H1 (cell line): ENCODE measurements around the gene SRSF2. TPM values are rescaled to one million over a fixed set of nuclear protein-coding genes. Genes with fewer than 3 reads are reported as not detected.

Experiments used
- CTCF ChIA-PET: fragments of 300-600 bp; sonication (Branson Sonifier 250); formaldehyde crosslinking; loops from one replicate; lab custom pipeline; 2021; ENCODE audit not compliant: partially characterized antibody; lab: Charles Lee
- POLR2A ChIA-PET: fragments of 300-600 bp; sonication (Branson Sonifier 250); formaldehyde crosslinking; loops from one replicate; lab custom pipeline; 2021; ENCODE audit warnings: inconsistent platforms; ENCODE audit not compliant: partially characterized antibody; lab: Charles Lee
- DNase-seq, 2 experiments: peaks; one replicate each; pipeline versions ENCODE4 v3.0.0 to v3.0.0-alpha.2; 2010 to 2022; ENCODE audit warnings: low spot score in 2 of 2, low read depth in 1 of 2, mixed read lengths in 1 of 2
- FAIRE-seq: peaks from 2 replicates; lab custom pipeline; 2011; peaks lifted over from hg19 to GRCh38; lab: Jason Lieb, UNC
- H2AFZ ChIP-seq: 2 replicates; pipeline ENCODE4 v1.8.1; 2012; ENCODE audit warnings: low read length, inconsistent platforms
- H2AK5ac ChIP-seq: 2 replicates; pipeline ENCODE4 v1.6.1; 2013; ENCODE audit warnings: low read depth, low read length
- H2BK120ac ChIP-seq: replicated peaks from 2 replicates; pipeline ENCODE3; 2013; ENCODE audit warnings: low read depth, low read length, inconsistent platforms
- H2BK12ac ChIP-seq: 2 replicates; pipeline ENCODE4 v1.6.1; 2013; ENCODE audit warnings: low read depth, low read length
- H2BK15ac ChIP-seq: 2 replicates; pipeline ENCODE4 v1.6.1; 2013; ENCODE audit warnings: low read length
- H2BK20ac ChIP-seq: 2 replicates; pipeline ENCODE4 v1.6.1; 2013; ENCODE audit warnings: low read length
- H2BK5ac ChIP-seq: 2 replicates; pipeline ENCODE4 v1.6.1; 2013; ENCODE audit warnings: low read depth, low read length
- H3K14ac ChIP-seq: 2 replicates; pipeline ENCODE4 v1.6.1; 2013; ENCODE audit warnings: inconsistent platforms; ENCODE audit not compliant: insufficient read length
- H3K18ac ChIP-seq: 2 replicates; pipeline ENCODE4 v1.6.1; 2013; ENCODE audit warnings: low read length; ENCODE audit errors: extremely low read depth
- H3K23ac ChIP-seq: 2 replicates; pipeline ENCODE4 v1.6.1; 2013; ENCODE audit warnings: inconsistent platforms; ENCODE audit not compliant: insufficient read length
- H3K23me2 ChIP-seq: 2 replicates; pipeline ENCODE4 v1.6.1; 2013; ENCODE audit warnings: low read depth, low read length
- H3K27ac ChIP-seq: 2 replicates; pipeline ENCODE4 v1.6.1; 2011; ENCODE audit warnings: low read depth, low read length, inconsistent platforms
- H3K27me3 ChIP-seq, 4 experiments: replicated peaks in 1 of 4; 1 replicate in 1 of 4; 2 replicates in 3 of 4; pipeline versions ENCODE4 v1.6.1 to v1.8.1; 2011 to 2013; ENCODE audit warnings: low read length in 3 of 4, mild to moderate bottlenecking in 3 of 4, inconsistent platforms in 2 of 4, mixed read lengths in 2 of 4, moderate library complexity in 1 of 4; ENCODE audit not compliant: control insufficient read depth in 3 of 4, insufficient read depth in 3 of 4; ENCODE audit errors: extremely low read depth in 1 of 4
- H3K36me3 ChIP-seq, 4 experiments: 2 replicates each; pipeline versions ENCODE4 v1.6.1 to v1.8.1; 2011 to 2013; ENCODE audit warnings: mild to moderate bottlenecking in 4 of 4, low read length in 3 of 4, moderate library complexity in 2 of 4, control low read depth in 1 of 4, inconsistent platforms in 1 of 4; ENCODE audit not compliant: insufficient read depth in 4 of 4, control insufficient read depth in 2 of 4
- H3K4ac ChIP-seq: replicated peaks from 2 replicates; pipeline ENCODE3; 2013; ENCODE audit warnings: low read length, low read depth, mixed read lengths, inconsistent platforms; ENCODE audit not compliant: insufficient read length
- H3K4me1 ChIP-seq, 4 experiments: replicated peaks in 1 of 4; 1 replicate in 1 of 4; 2 replicates in 3 of 4; pipeline versions ENCODE4 v1.6.1 to v1.8.1; 2011 to 2013; ENCODE audit warnings: low read length in 3 of 4, inconsistent platforms in 2 of 4, mixed read lengths in 1 of 4; ENCODE audit not compliant: insufficient read depth in 4 of 4, control insufficient read depth in 3 of 4
- H3K4me2 ChIP-seq, 2 experiments: 2 replicates each; pipeline versions ENCODE4 v1.6.1 to v1.8.1; 2011 to 2013; ENCODE audit warnings: low read depth in 2 of 2, low read length in 2 of 2, control low read depth in 1 of 2, inconsistent platforms in 1 of 2, mild to moderate bottlenecking in 1 of 2; ENCODE audit not compliant: insufficient read depth in 1 of 2
- H3K4me3 ChIP-seq, 4 experiments: fragments of 200-600, 300-600 bp in 1 of 4; sonication (generic), shearing (Covaris generic), sonication (Bioruptor Twin) in 1 of 4; 2 replicates each; pipeline versions ENCODE4 v1.5.1 to v1.8.1; 2011 to 2016; ENCODE audit warnings: low read length in 4 of 4, low read depth in 3 of 4, control low read depth in 2 of 4, inconsistent platforms in 2 of 4, mild to moderate bottlenecking in 2 of 4, mixed read lengths in 1 of 4, moderate library complexity in 1 of 4; ENCODE audit not compliant: insufficient read depth in 2 of 4; ENCODE audit errors: extremely low read depth in 1 of 4
- H3K56ac ChIP-seq: replicated peaks from 2 replicates; pipeline ENCODE3; 2013; ENCODE audit warnings: low read depth, mild to moderate bottlenecking, mixed read lengths, low read length, inconsistent platforms; ENCODE audit not compliant: insufficient read length
- H3K79me1 ChIP-seq: 2 replicates; pipeline ENCODE4 v1.6.1; 2013; ENCODE audit warnings: low read depth, low read length, control low read depth
- H3K79me2 ChIP-seq, 2 experiments: 2 replicates each; pipeline versions ENCODE4 v1.6.1 to v1.8.1; 2012 to 2013; ENCODE audit warnings: low read length in 2 of 2, mild to moderate bottlenecking in 2 of 2, inconsistent platforms in 1 of 2; ENCODE audit not compliant: insufficient read depth in 2 of 2, control insufficient read depth in 1 of 2
- H3K9ac ChIP-seq, 4 experiments: replicated peaks in 1 of 4; 1 replicate in 1 of 4; 2 replicates in 3 of 4; pipeline versions ENCODE4 v1.6.1 to v1.8.1; 2011 to 2013; ENCODE audit warnings: low read depth in 3 of 4, low read length in 3 of 4, control low read depth in 2 of 4, mild to moderate bottlenecking in 2 of 4, moderate library complexity in 2 of 4, inconsistent platforms in 1 of 4; ENCODE audit errors: extremely low read depth in 1 of 4
- H3K9me3 ChIP-seq, 2 experiments: 2 replicates each; pipeline versions ENCODE4 v1.6.1 to v1.8.1; 2012 to 2013; ENCODE audit warnings: mild to moderate bottlenecking in 2 of 2, moderate library complexity in 2 of 2, control low read depth in 1 of 2, inconsistent platforms in 1 of 2, low read depth in 1 of 2, low read length in 1 of 2, mixed read lengths in 1 of 2; ENCODE audit not compliant: insufficient read depth in 2 of 2
- H4K20me1 ChIP-seq, 2 experiments: replicated peaks in 1 of 2; 2 replicates each; pipeline versions ENCODE3 to v1.8.1; 2011 to 2013; ENCODE audit warnings: inconsistent platforms in 2 of 2, low read length in 2 of 2, mild to moderate bottlenecking in 1 of 2; ENCODE audit not compliant: insufficient read depth in 2 of 2, control insufficient read depth in 1 of 2
- H4K5ac ChIP-seq: 2 replicates; pipeline ENCODE4 v1.6.1; 2013; ENCODE audit warnings: low read length, low read depth, mixed read lengths, inconsistent platforms; ENCODE audit not compliant: insufficient read length
- H4K8ac ChIP-seq: 2 replicates; pipeline ENCODE4 v1.8.0; 2013; ENCODE audit warnings: mild to moderate bottlenecking, moderate library complexity, low read length, inconsistent platforms; ENCODE audit not compliant: insufficient read depth; ENCODE audit errors: extremely low read depth
- H4K91ac ChIP-seq: replicated peaks from 2 replicates; pipeline ENCODE3; 2013; ENCODE audit warnings: low read length, mixed read lengths, inconsistent platforms; ENCODE audit not compliant: insufficient read length
- ASH2L ChIP-seq: fragments of 200-600, 300-600 bp; sonication (generic); IDR thresholded peaks from one replicate; pipeline ENCODE4 v1.7.1; 2017; ENCODE audit warnings: low read length
- BACH1 ChIP-seq: IDR thresholded peaks from 2 replicates; pipeline ENCODE4 v1.6.1; 2012; ENCODE audit warnings: low read length, improper control_type of control experiment
- CHD2 ChIP-seq: IDR thresholded peaks from 2 replicates; pipeline ENCODE4 v1.6.1; 2012; ENCODE audit warnings: low read length, improper control_type of control experiment
- GTF2F1 ChIP-seq: IDR thresholded peaks from 2 replicates; pipeline ENCODE4 v1.6.1; 2012; ENCODE audit warnings: low read depth, low read length, improper control_type of control experiment, borderline replicate concordance
- HDAC6 ChIP-seq: IDR thresholded peaks from one replicate; pipeline ENCODE4 v1.7.1; 2012; ENCODE audit warnings: low read depth, mild to moderate bottlenecking, inconsistent platforms, low read length, moderate library complexity
- JUND ChIP-seq: IDR thresholded peaks from 2 replicates; pipeline ENCODE4 v1.6.1; 2011; ENCODE audit warnings: mild to moderate bottlenecking, improper control_type of control experiment, low read length
- KDM4A ChIP-seq: IDR thresholded peaks from one replicate; pipeline ENCODE4 v1.7.1; 2012; ENCODE audit warnings: low read depth, mild to moderate bottlenecking, moderate library complexity, low read length, inconsistent platforms; ENCODE audit not compliant: severe bottlenecking
- NANOG ChIP-seq: IDR thresholded peaks from 2 replicates; pipeline ENCODE4 v1.6.1; 2011; ENCODE audit warnings: low read length, low read depth, mild to moderate bottlenecking, inconsistent platforms; ENCODE audit not compliant: insufficient read depth, poor library complexity, severe bottlenecking
- NRF1 ChIP-seq: IDR thresholded peaks from 2 replicates; pipeline ENCODE4 v1.6.1; 2011; ENCODE audit warnings: mild to moderate bottlenecking, low read depth, low read length, improper control_type of control experiment
- POLR2A ChIP-seq, 2 experiments: IDR thresholded peaks; 1 replicate in 1 of 2; 2 replicates in 1 of 2; pipeline ENCODE4 v1.6.1; 2011; ENCODE audit warnings: low read depth in 2 of 2, low read length in 2 of 2, mild to moderate bottlenecking in 2 of 2; ENCODE audit errors: control extremely low read depth in 1 of 2
- RXRA ChIP-seq: IDR thresholded peaks from 2 replicates; pipeline ENCODE4 v1.6.1; 2011; ENCODE audit warnings: low read depth, mild to moderate bottlenecking, low read length, moderate library complexity; ENCODE audit not compliant: insufficient read depth
- SRF ChIP-seq: IDR thresholded peaks from 2 replicates; pipeline ENCODE4 v1.6.1; 2011; ENCODE audit warnings: mild to moderate bottlenecking, low read depth, low read length, moderate library complexity
- WGBS, 2 experiments: shearing (Covaris generic) in 1 of 2; methylation state at CpG; one replicate each; pipeline versions ENCODE4 v1.1.6 to v1.1.7; 2013 to 2015; ENCODE audit warnings: low lambda C conversion rate in 2 of 2, mixed read lengths in 2 of 2, inconsistent platforms in 1 of 2, low coverage in 1 of 2, missing lambda C conversion rate in 1 of 2; ENCODE audit not compliant: insufficient replicate concordance in 2 of 2, insufficient coverage in 1 of 2, insufficient read length in 1 of 2; ENCODE audit errors: extremely low coverage in 1 of 2, missing lambda C conversion rate in 1 of 2; 5-methylcytosine and 5-hydroxymethylcytosine counted together
- polyA plus RNA-seq, 7 experiments: library from polyadenylated mRNA; depleted of rRNA in 3 of 7; stranded (reverse) in 5 of 7; unstranded in 2 of 7; fragments of >200 nt in 5 of 7; fragments of 200-250 nt in 2 of 7; gene quantifications; 1 replicate in 5 of 7; 2 replicates in 1 of 7; 4 replicates in 1 of 7; pipeline versions ENCODE4 v1.2.1 to v1.2.3, GENCODE V29; 2011 to 2013; ENCODE audit warnings: missing spikeins in 2 of 7, mixed read lengths in 2 of 7
- total RNA-seq: library from RNA; stranded (reverse); fragmentation: NEBNext Ultra II Directional; extraction: Animal tissue kit (Norgen Biotek cat#: 25700); gene quantifications from 2 replicates; pipeline ENCODE4 v1.2.1, GENCODE V29; 2021
- TF ChIP-seq, protein P1 (sequence below): IDR thresholded peaks from 2 replicates; pipeline ENCODE4 v1.6.1; 2012; ENCODE audit warnings: low read length, inconsistent platforms

SRSF2 gene
- total and polyA plus RNA-seq, 2 of the 8 experiments (the other 6 are each of a cell fraction or from before 2014, with no cell fraction given), result 397 to 401 TPM

- Histone ChIP-seq H3K79me1 (no peaks in the 10 kb centered on the region), H3K4me1 (no peaks in the 10 kb centered on the region), H3K56ac (no peak overlapping the region), H4K91ac (no peak overlapping the region), H3K79me2 (no peaks in the 10 kb centered on the region), H3K9ac (no peak overlapping the region), H4K8ac (no peak overlapping the region), H3K27ac (no peak overlapping the region), H2BK20ac (no peak overlapping the region), H3K9me3 (no peaks in the 10 kb centered on the region), H2AFZ (no peak overlapping the region), H3K4me2 (no peak overlapping the region), H4K5ac (no peak overlapping the region), H4K20me1 (peaks cover 0 to 1% of the 10 kb centered on the region in 2 experiments), H3K27me3 (no peaks in the 10 kb centered on the region), H2BK12ac (no peak overlapping the region), H3K23ac (no peak overlapping the region), H3K18ac (no peak overlapping the region), H2BK120ac (no peak overlapping the region), H2BK15ac (no peak overlapping the region), H3K36me3 (peaks cover 0 to 4% (median 4%) of the 10 kb centered on the region in 4 experiments; a peak in 4 of 8 replicates), H3K4me3 (no peak overlapping the region), H3K23me2 (no peaks in the 10 kb centered on the region), H2BK5ac (no peak overlapping the region), H3K4ac (no peak overlapping the region), H2AK5ac (no peak overlapping the region), H3K14ac (no peak overlapping the region)
- POLR2A ChIA-PET, result interaction anchor here (0.6 to 1.3 kb wide), 4 partner anchors 14 to 568 kb away, joined by 3 to 7 read pairs (median 4); partner anchors contain the start of gene MFSD11
- TF ChIP-seq SRF (no peak), CHD2 (no peak), JUND (no peak), KDM4A (no peak), NRF1 (no peak), HDAC6 (no peak), BACH1 (no peak), POLR2A (IDR thresholded peaks at IDR 0.05; ENCODE audit: control extremely low read depth in 1 of 2, low read depth in 2 of 2, low read length in 2 of 2) (no peak), GTF2F1 (no peak), ASH2L (no peak), NANOG (no peak), RXRA (no peak)
- TF ChIP-seq, protein P1, sequence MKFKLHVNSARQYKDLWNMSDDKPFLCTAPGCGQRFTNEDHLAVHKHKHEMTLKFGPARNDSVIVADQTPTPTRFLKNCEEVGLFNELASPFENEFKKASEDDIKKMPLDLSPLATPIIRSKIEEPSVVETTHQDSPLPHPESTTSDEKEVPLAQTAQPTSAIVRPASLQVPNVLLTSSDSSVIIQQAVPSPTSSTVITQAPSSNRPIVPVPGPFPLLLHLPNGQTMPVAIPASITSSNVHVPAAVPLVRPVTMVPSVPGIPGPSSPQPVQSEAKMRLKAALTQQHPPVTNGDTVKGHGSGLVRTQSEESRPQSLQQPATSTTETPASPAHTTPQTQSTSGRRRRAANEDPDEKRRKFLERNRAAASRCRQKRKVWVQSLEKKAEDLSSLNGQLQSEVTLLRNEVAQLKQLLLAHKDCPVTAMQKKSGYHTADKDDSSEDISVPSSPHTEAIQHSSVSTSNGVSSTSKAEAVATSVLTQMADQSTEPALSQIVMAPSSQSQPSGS, result no peak
- DNase-seq, result no peak
- CTCF ChIA-PET, result interaction anchor here (0.6 to 2.1 kb wide), 3 partner anchors 26 to 174 kb away, joined by 4 to 6 read pairs (median 5); no protein-coding TSS in a partner anchor
- WGBS, 2 experiments, result 90% methylated on average over 2 of the region's 2 CpGs; no CpG with 5 or more reads in 1 of the 2 experiments
- FAIRE-seq, result no peak
Observed at GRCh38 chr17:76755285-76755684, 18.2 kb upstream of the SRSF2 start.
